Right lobe of liver (tissue), 4 donors: ENCODE data around the gene C11orf52.

Source experiments
- POLR2A ChIP-seq: fragments of 450-650 bp; IDR thresholded peaks from one replicate; pipeline ENCODE4 v1.6.1; 2017; ENCODE audit warnings: antibody characterized with exemption, mild to moderate bottlenecking
- TF ChIP-seq, protein P1 (sequence below), 4 donors: fragments of 200-600 bp in 3 of 4; fragments of 450-650 bp in 1 of 4; IDR thresholded peaks; one replicate each; pipeline versions ENCODE4 v1.5.1 to v1.8.0; 2016 to 2022; ENCODE audit warnings: antibody characterized with exemption in 4 of 4, mild to moderate bottlenecking in 2 of 4
- donor health status: DM: no; HTN: no; CAD: no.
- donor health status: DM: no; HTN: no; CAD: no.
- donor health status: DM: no; HTN: yes; CAD: no.

DNA sequence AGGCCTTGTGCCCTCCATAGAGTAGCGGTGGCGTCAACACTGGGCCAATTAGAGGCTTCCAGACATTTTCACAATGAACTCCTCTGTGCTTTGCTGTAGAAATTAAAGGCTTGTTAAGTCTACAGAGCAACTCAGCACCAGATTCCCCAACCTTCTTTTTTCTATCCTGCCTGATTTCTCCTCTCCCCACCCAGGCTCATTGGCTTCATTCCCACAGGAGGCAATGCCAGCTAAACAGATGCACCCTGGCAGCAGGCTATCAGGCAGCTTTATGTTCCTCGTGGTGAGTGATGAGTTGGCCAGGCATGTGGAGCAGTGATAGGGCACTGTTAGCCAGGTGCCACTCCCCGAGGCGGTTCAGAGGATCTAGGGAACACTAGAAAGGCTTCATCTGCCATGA lies 23.2 kb downstream of the C11orf52 start:
- TF ChIP-seq, protein P1, sequence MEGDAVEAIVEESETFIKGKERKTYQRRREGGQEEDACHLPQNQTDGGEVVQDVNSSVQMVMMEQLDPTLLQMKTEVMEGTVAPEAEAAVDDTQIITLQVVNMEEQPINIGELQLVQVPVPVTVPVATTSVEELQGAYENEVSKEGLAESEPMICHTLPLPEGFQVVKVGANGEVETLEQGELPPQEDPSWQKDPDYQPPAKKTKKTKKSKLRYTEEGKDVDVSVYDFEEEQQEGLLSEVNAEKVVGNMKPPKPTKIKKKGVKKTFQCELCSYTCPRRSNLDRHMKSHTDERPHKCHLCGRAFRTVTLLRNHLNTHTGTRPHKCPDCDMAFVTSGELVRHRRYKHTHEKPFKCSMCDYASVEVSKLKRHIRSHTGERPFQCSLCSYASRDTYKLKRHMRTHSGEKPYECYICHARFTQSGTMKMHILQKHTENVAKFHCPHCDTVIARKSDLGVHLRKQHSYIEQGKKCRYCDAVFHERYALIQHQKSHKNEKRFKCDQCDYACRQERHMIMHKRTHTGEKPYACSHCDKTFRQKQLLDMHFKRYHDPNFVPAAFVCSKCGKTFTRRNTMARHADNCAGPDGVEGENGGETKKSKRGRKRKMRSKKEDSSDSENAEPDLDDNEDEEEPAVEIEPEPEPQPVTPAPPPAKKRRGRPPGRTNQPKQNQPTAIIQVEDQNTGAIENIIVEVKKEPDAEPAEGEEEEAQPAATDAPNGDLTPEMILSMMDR (IDR thresholded peaks at IDR 0.05), result no peak
- no peak for TF ChIP-seq POLR2A
